GM19372 (cell line): ENCODE data around the gene CRLF1.
A peak's percentile ranks its signal among the peaks of the same experiment; 100 is the strongest.

ENCODE experiments used
- ATAC-seq: cut with Tn5 transposase; IDR thresholded peaks from one replicate; pipeline ENCODE4 v1.9.1; 2021; ENCODE audit warnings: mild to moderate bottlenecking, low read depth, moderate library complexity; ENCODE audit not compliant: unreplicated experiment

The CRLF1 gene

GRCh38 chr19:18636969-18637629, 30.5 kb upstream of the CRLF1 start, which contains the start of gene KLHL26:
Gene KLHL26, plus strand, starts transcription at chr19:18637028. Its CDS starts 27 bp downstream, at chr19:18637055.
- no peak for ATAC-seq

- peak; percentile 79 for ATAC-seq
These were observed 29.8 kb upstream of the CRLF1 start for GRCh38 chr19:18636183-18636968.

- ATAC-seq = no peak
These were observed 29.2 kb upstream of the CRLF1 start for GRCh38 chr19:18635831-18636182.

GRCh38 chr19:18634612-18635297, 28.2 kb upstream of the CRLF1 start:
- ATAC-seq = no peak

- no peak for ATAC-seq
These were observed 26.7 kb upstream of the CRLF1 start for GRCh38 chr19:18633321-18633720.

GRCh38 chr19:18629166-18630088, 22.8 kb upstream of the CRLF1 start:
- no peak for ATAC-seq

- no peak for ATAC-seq
These were observed 20.3 kb upstream of the CRLF1 start for GRCh38 chr19:18626906-18627305.

- no peak for ATAC-seq
These were observed 14.3 kb upstream of the CRLF1 start for GRCh38 chr19:18620902-18621301.

GRCh38 chr19:18620311-18620710, 13.7 kb upstream of the CRLF1 start:
- ATAC-seq = no peak

GRCh38 chr19:18618236-18618635, 11.6 kb upstream of the CRLF1 start:
- ATAC-seq = no peak

GRCh38 chr19:18617562-18617961, 11.0 kb upstream of the CRLF1 start:
- no peak for ATAC-seq

GRCh38 chr19:18616023-18616422, 9.4 kb upstream of the CRLF1 start:
- no peak for ATAC-seq

- ATAC-seq = no peak
These were observed 7.1 kb upstream of the CRLF1 start for GRCh38 chr19:18613589-18614234.

GRCh38 chr19:18612772-18613588, 6.4 kb upstream of the CRLF1 start, which contains the start of gene TMEM59L:
Gene TMEM59L, plus strand, starts transcription at chr19:18612870. Its CDS starts 89 bp downstream, at chr19:18612959.
- ATAC-seq = no peak

- ATAC-seq = no peak
These were observed 5.6 kb upstream of the CRLF1 start for GRCh38 chr19:18612051-18612771.

GRCh38 chr19:18611327-18612050, 4.9 kb upstream of the CRLF1 start:
- no peak for ATAC-seq

GRCh38 chr19:18610556-18611326, 4.1 kb upstream of the CRLF1 start:
- ATAC-seq = no peak
